H1 (cell line): ENCODE results near the gene C14orf132. TPM values are rescaled to one million over a fixed set of nuclear protein-coding genes. Genes with fewer than 3 reads are reported as not detected.

Source experiments
- NRF1 ChIP-seq: IDR thresholded peaks from 2 replicates; pipeline ENCODE4 v1.6.1; 2011; ENCODE audit warnings: mild to moderate bottlenecking, low read depth, low read length, improper control_type of control experiment
- TCF12 ChIP-seq: IDR thresholded peaks from 2 replicates; pipeline ENCODE4 v1.6.1; 2011; ENCODE audit warnings: low read depth, mild to moderate bottlenecking, low read length
- polyA plus RNA-seq, 7 experiments: library from polyadenylated mRNA; depleted of rRNA in 3 of 7; stranded (reverse) in 5 of 7; unstranded in 2 of 7; fragments of >200 nt in 5 of 7; fragments of 200-250 nt in 2 of 7; gene quantifications; 1 replicate in 5 of 7; 2 replicates in 1 of 7; 4 replicates in 1 of 7; pipeline versions ENCODE4 v1.2.1 to v1.2.3, GENCODE V29; 2011 to 2013; ENCODE audit warnings: missing spikeins in 2 of 7, mixed read lengths in 2 of 7
- total RNA-seq: library from RNA; stranded (reverse); fragmentation: NEBNext Ultra II Directional; extraction: Animal tissue kit (Norgen Biotek cat#: 25700); gene quantifications from 2 replicates; pipeline ENCODE4 v1.2.1, GENCODE V29; 2021
- TF ChIP-seq, protein P1 (sequence below): fragments of 300-600 bp; sonication (generic); IDR thresholded peaks from 2 replicates; pipeline ENCODE4 v1.7.1; 2012; ENCODE audit warnings: low read length, moderate library complexity, mild to moderate bottlenecking, inconsistent platforms; ENCODE audit not compliant: insufficient replicate concordance
- TF ChIP-seq, protein P2 (sequence below): IDR thresholded peaks from 2 replicates; pipeline ENCODE4 v1.6.1; 2012; ENCODE audit warnings: low read length, inconsistent platforms
- TF ChIP-seq, protein P3 (sequence below): IDR thresholded peaks from 2 replicates; pipeline ENCODE4 v1.6.1; 2011; ENCODE audit warnings: low read depth, mild to moderate bottlenecking, low read length; ENCODE audit not compliant: insufficient read depth

C14orf132 gene
- total and polyA plus RNA-seq, 2 of the 8 experiments (the other 6 are each of a cell fraction or from before 2014, with no cell fraction given): 11.7 to 32.5 TPM

DNA sequence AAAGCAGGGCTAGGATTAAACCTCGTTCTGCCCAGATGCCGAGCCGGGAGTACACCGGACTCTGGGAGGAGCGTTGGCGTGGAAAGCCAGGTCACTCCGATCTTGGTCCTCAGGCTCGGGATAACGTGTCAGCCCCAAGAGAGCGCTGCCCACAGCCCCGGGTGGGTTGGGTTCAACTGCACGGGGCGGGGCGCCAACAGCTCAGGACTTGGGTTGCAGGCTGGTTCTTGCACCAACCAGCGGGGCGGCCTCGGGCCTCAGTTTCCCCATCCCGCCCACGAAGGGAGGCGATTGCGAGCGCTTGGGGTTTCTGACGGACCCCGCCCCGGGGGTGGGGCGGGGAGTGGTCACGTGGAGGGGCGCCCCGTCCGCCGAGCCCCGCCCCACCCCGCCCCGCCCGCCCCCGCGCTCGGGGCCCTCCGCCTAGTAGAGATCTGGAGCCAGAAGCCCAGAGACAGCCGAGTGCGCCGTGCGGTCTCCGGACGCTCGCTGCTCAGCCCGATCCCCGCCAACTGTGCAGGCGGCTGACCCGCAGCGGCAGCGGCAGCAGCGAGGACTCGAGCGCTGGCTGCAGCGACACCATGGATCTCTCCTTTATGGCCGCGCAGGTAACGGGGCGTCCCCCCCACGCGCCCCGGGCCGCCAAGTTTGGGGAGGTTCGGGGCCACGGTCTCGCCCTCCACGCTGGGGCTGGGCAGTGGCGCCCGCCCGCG is at the start of gene C14orf132 (continued):
- TF ChIP-seq, protein P1, sequence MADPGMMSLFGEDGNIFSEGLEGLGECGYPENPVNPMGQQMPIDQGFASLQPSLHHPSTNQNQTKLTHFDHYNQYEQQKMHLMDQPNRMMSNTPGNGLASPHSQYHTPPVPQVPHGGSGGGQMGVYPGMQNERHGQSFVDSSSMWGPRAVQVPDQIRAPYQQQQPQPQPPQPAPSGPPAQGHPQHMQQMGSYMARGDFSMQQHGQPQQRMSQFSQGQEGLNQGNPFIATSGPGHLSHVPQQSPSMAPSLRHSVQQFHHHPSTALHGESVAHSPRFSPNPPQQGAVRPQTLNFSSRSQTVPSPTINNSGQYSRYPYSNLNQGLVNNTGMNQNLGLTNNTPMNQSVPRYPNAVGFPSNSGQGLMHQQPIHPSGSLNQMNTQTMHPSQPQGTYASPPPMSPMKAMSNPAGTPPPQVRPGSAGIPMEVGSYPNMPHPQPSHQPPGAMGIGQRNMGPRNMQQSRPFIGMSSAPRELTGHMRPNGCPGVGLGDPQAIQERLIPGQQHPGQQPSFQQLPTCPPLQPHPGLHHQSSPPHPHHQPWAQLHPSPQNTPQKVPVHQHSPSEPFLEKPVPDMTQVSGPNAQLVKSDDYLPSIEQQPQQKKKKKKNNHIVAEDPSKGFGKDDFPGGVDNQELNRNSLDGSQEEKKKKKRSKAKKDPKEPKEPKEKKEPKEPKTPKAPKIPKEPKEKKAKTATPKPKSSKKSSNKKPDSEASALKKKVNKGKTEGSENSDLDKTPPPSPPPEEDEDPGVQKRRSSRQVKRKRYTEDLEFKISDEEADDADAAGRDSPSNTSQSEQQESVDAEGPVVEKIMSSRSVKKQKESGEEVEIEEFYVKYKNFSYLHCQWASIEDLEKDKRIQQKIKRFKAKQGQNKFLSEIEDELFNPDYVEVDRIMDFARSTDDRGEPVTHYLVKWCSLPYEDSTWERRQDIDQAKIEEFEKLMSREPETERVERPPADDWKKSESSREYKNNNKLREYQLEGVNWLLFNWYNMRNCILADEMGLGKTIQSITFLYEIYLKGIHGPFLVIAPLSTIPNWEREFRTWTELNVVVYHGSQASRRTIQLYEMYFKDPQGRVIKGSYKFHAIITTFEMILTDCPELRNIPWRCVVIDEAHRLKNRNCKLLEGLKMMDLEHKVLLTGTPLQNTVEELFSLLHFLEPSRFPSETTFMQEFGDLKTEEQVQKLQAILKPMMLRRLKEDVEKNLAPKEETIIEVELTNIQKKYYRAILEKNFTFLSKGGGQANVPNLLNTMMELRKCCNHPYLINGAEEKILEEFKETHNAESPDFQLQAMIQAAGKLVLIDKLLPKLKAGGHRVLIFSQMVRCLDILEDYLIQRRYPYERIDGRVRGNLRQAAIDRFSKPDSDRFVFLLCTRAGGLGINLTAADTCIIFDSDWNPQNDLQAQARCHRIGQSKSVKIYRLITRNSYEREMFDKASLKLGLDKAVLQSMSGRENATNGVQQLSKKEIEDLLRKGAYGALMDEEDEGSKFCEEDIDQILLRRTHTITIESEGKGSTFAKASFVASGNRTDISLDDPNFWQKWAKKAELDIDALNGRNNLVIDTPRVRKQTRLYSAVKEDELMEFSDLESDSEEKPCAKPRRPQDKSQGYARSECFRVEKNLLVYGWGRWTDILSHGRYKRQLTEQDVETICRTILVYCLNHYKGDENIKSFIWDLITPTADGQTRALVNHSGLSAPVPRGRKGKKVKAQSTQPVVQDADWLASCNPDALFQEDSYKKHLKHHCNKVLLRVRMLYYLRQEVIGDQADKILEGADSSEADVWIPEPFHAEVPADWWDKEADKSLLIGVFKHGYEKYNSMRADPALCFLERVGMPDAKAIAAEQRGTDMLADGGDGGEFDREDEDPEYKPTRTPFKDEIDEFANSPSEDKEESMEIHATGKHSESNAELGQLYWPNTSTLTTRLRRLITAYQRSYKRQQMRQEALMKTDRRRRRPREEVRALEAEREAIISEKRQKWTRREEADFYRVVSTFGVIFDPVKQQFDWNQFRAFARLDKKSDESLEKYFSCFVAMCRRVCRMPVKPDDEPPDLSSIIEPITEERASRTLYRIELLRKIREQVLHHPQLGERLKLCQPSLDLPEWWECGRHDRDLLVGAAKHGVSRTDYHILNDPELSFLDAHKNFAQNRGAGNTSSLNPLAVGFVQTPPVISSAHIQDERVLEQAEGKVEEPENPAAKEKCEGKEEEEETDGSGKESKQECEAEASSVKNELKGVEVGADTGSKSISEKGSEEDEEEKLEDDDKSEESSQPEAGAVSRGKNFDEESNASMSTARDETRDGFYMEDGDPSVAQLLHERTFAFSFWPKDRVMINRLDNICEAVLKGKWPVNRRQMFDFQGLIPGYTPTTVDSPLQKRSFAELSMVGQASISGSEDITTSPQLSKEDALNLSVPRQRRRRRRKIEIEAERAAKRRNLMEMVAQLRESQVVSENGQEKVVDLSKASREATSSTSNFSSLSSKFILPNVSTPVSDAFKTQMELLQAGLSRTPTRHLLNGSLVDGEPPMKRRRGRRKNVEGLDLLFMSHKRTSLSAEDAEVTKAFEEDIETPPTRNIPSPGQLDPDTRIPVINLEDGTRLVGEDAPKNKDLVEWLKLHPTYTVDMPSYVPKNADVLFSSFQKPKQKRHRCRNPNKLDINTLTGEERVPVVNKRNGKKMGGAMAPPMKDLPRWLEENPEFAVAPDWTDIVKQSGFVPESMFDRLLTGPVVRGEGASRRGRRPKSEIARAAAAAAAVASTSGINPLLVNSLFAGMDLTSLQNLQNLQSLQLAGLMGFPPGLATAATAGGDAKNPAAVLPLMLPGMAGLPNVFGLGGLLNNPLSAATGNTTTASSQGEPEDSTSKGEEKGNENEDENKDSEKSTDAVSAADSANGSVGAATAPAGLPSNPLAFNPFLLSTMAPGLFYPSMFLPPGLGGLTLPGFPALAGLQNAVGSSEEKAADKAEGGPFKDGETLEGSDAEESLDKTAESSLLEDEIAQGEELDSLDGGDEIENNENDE: no peak
- TF ChIP-seq NRF1 (no peak), TCF12 (no peak)
- TF ChIP-seq, protein P2, sequence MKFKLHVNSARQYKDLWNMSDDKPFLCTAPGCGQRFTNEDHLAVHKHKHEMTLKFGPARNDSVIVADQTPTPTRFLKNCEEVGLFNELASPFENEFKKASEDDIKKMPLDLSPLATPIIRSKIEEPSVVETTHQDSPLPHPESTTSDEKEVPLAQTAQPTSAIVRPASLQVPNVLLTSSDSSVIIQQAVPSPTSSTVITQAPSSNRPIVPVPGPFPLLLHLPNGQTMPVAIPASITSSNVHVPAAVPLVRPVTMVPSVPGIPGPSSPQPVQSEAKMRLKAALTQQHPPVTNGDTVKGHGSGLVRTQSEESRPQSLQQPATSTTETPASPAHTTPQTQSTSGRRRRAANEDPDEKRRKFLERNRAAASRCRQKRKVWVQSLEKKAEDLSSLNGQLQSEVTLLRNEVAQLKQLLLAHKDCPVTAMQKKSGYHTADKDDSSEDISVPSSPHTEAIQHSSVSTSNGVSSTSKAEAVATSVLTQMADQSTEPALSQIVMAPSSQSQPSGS: no peak
- TF ChIP-seq, protein P3, sequence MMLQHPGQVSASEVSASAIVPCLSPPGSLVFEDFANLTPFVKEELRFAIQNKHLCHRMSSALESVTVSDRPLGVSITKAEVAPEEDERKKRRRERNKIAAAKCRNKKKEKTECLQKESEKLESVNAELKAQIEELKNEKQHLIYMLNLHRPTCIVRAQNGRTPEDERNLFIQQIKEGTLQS: no peak
